D721Med (cell line): ENCODE data around the gene GNAL.

Experiments used
- DNase-seq: peaks from one replicate; pipeline ENCODE4 v3.0.0; 2011; ENCODE audit warnings: low spot score; ENCODE audit not compliant: insufficient read length
- FAIRE-seq: peaks from 2 replicates; lab custom pipeline; 2011; peaks lifted over from hg19 to GRCh38; lab: Jason Lieb, UNC
- TF ChIP-seq, protein P1 (sequence below): IDR thresholded peaks from 2 replicates; pipeline ENCODE4 v1.5.1; 2012; ENCODE audit warnings: mild to moderate bottlenecking, control low read depth; ENCODE audit not compliant: insufficient read depth; ENCODE audit errors: missing control alignments

Gene GNAL

DNA sequence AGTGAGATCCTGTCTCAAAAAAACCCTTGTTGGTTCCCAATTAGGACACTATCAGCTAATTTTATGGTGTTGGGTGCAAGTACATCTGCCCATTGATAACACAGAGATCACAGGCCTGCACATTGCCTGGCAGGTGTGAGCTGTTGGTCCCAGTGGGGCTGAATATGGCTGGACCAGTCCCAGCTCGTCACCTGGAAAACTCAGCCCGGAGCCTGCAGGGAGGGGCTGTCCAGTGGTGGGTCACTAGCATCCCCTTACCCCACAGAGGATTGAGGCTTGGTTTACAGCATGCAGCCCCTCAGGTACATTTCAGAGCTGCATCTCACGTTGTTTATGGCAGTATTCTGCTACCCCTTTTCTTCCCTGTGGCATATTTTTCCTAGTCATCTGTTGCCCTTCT lies 121.3 kb downstream of the GNAL start:
- TF ChIP-seq, protein P1, sequence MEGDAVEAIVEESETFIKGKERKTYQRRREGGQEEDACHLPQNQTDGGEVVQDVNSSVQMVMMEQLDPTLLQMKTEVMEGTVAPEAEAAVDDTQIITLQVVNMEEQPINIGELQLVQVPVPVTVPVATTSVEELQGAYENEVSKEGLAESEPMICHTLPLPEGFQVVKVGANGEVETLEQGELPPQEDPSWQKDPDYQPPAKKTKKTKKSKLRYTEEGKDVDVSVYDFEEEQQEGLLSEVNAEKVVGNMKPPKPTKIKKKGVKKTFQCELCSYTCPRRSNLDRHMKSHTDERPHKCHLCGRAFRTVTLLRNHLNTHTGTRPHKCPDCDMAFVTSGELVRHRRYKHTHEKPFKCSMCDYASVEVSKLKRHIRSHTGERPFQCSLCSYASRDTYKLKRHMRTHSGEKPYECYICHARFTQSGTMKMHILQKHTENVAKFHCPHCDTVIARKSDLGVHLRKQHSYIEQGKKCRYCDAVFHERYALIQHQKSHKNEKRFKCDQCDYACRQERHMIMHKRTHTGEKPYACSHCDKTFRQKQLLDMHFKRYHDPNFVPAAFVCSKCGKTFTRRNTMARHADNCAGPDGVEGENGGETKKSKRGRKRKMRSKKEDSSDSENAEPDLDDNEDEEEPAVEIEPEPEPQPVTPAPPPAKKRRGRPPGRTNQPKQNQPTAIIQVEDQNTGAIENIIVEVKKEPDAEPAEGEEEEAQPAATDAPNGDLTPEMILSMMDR: no peak
- FAIRE-seq (no peak), DNase-seq (no peak)

DNA sequence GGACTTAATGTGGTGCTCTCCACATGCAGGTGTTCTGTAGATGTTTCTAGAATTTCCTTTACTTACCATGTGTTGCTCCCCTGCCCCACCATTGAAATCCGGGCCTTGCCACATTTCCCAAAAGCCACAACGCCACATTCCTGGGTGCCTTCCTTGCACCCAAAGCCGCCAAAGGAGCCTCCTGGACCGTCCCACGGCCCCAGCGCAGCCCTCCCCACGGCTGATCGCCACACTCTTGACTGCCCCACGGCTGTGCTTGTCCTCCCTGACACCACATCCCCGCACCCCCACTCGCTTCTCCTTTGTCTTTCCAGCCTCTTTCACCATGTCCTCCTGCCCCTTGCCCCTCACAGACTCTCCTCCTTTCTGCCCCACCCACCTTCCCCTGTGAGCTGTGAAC lies 121.9 kb downstream of the GNAL start:
- FAIRE-seq (no peak), DNase-seq (no peak)
- TF ChIP-seq, protein P1: no peak

DNA sequence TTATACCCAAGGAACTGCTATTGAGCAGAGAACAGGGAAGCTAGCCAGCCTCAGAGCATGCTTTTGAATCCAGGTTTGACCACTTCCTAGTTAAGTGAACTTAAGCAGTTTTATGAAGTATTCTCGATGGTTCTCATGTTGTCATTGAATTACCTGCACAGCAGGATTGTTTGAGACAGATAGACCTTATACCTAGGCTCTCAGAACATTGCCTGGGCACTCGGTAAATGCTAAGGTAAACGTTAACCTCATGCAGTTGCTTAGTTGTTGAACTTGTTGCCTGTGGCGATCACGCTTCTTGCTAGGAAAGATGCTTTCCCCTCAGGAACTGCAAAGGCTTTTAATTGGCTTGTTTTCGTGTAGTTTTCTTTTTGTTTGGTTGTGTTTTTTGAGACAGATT lies 128.2 kb downstream of the GNAL start:
- no peak for DNase-seq
- no peak for FAIRE-seq
- TF ChIP-seq, protein P1: no peak

DNA sequence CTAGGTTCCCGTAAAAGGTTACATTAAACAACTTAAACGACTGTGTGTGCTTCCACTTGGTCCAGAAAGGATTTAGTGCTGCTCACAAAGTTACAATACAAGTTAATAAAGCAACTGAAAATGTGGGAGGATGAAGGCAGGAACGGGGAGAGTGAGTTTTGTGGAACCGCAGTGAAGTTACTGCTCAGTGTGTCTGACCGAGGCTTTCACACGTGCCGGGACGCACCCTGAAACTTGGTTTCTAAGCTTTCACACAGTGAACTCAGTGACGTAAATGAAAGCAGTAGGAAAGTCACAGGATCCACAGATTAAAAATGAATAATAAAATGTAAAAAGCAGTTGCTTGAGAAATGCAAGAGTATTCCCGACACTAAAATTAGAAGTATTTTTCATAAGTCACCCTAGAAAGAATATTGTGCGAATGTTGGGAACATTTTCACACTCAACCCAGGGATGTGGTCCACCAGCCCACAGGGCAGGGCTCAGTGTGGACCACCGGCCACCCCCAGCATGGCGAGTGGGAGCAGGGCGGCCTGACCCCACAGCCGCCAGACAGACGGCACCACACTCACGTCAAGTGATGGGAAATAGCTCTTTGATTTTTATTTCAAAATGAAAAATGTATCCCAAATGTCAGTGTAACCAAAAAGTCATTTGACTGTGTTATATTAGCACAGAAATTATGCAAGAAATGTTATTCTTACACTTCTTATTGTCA lies 129.6 kb downstream of the GNAL start:
- TF ChIP-seq, protein P1: no peak
- no peak for DNase-seq
- FAIRE-seq: no peak

DNA sequence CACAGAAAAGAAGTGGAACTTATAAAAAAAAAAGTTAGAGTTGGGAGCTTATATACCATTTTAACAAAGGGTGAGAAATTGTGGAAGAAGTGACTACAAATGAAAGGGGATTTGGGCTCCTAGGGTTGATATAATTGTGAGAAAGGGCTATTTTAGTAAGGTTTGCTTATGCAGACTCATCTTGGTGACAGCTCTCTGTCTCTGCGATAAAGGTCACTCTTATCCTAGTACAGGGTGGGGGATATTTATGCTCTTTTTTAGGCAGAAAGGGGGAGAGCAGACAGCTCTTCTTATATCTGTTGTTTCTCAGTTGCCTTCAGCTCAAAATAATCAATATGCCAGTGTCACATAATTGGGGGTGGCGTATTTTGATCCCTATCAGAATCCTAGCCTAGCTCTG lies 130.9 kb downstream of the GNAL start:
- FAIRE-seq: no peak
- TF ChIP-seq, protein P1: no peak
- DNase-seq: no peak

DNA sequence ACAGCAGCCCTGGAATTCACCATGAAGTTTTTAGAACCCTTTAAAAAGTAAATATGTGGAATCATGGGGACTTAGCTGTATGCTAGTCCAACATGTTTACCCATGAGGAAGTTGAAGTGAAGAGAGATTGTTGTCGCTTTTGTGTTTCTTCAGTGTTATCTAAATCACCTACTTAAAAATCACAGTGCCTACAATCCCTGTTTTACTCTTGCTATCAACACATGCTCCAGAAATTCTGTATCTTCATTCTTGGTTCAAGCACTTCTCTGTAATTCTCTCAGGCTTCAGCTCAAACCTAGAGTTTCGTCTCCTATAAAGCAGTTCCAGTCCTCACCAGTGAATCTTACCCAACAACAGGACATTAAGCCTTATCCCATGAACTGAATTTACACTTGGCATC lies 131.6 kb downstream of the GNAL start:
- FAIRE-seq (no peak), DNase-seq (no peak)
- TF ChIP-seq, protein P1: no peak

DNA sequence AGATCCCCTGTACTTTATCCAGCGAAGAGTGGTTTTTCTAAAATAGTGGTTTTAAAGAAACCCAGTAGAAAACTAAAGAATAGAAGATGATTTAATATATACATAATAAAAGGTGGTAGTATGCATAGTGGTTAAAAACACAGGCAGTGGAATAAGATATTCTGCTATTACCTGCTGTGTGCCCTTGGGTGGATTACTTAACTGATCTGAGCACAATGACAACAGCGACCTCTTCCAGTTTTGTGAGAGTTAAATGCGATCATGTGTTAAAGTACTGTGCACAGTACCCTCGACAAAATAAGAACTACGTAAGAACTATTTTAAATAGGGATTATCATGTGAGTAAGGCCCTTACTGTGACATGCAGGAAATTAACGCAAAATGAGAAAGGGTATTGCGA lies 132.1 kb downstream of the GNAL start:
- FAIRE-seq (no peak), DNase-seq (no peak)
- TF ChIP-seq, protein P1: no peak
